NCI-H524 (cell line): ENCODE results near the gene IRS1.

Source experiments
- DNase-seq, 2 experiments: peaks; one replicate each; lab custom pipeline; 2025; lab: John Stamatoyannopoulos, UW

Gene IRS1

GRCh38 chr2:226720948-226721347 lies 78.7 kb downstream of the IRS1 start:
- no peak for DNase-seq

DNA sequence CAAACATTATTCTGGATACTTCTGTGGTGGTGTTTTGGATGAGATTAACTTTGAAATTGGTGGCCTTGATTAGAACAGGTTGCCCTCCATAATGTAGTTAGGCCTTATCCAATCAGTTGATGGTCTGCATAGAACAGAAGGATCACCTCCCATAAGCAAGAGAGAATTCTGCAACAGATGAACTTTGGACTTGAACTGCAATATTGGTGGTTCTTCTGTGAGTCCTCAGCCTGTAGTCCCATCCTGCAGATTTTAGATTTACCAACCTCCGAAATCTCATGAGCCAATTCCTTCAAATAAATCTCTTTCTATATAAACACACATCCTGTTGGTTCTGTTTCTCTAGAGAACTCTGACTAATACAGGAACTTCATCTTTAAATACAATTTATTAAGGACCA lies 81.9 kb downstream of the IRS1 start:
- no peak for DNase-seq

- no peak for DNase-seq
These were observed 83.5 kb downstream of the IRS1 start for GRCh38 chr2:226716126-226716525.

DNA sequence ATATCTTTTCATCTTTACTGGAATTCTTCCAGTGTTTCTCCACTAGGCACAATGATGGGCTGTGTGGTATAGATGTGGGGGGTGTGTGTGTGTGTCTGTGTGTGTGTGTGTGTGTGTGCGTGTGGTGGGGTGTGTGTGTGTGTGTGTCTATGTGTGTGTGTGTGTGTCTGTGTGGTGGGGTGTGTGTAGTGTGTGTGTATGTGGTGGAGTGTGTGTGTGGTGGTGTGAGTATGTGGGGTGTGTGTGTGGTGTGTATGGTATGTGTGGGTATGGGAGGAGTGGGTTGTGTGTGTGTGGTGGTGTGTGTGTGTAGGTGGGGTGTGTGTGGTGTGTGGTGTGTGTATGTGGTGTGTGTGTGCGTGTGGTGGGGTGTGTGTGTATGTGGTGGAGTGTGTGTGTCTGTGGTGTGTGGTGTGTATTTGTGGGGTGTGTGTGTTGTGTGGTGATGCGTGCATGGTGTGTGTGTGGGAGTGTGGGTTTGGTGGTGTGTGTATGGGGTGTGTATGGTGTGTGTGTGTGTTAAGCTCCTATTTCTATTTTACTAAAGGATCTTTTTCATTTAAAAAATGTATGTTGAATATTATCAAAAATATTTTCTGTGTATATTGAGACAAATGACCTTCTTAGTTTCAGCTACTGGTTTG lies 84.2 kb downstream of the IRS1 start:
- DNase-seq = no peak

DNA sequence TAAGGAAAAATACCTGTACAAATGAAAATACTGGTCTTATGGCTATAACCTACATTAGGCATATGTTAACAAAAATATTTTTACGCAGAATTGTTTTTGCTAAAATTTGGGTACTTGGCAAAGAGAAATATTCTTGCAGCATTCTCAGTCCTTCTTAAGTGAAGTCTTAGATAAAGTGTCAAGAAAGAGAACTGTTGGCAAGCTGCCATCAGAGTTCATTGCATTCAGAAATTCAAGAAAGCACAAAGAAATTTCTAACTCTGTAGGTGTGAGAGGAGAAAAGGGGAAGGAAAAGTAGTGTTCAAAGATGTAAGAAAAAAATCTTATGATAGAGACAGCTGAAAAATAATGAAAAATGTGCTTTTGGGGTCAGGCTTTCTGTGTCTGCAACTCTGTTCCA lies 86.7 kb downstream of the IRS1 start:
- no peak for DNase-seq

- DNase-seq = no peak
These were observed 87.9 kb downstream of the IRS1 start for GRCh38 chr2:226711606-226712296.

DNA sequence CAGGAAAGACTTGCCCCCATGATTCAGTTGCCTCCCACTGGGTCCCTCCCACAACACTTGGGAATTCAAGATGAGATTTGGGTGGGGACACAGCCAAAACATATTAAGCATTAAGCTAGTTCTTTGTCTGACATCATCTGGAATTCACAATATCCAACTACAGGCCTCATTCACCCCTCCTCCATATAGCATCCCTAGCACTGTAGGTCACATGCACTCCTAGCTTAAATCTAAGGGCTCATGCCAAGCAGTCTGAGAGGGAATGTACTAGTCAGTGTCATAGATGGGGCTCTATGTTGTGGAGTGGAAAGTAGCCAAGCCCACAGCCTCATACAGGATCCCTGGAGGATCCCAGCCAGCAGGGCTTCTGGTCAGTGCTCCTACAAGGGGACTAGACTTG lies 92.1 kb downstream of the IRS1 start:
- no peak for DNase-seq

DNA sequence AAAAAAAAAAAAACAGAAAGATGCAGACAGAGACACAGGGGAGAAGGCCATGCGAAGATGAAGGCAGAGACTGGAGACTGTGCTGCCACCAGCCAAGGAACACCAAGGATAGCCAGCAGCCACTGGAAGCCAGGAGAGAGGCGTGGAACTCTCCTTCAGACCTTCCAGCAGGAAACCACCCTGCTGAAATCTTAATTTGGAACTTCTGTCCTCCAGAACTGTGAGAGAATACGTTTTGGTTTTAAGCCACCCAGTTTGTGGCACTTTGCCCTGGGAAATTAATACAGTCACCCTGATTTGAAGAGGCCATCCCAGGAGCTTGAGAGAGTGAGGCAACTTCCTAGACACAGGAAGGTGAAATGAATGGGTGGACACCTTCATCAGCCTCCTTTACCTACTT lies 93.7 kb downstream of the IRS1 start:
- no peak for DNase-seq

DNA sequence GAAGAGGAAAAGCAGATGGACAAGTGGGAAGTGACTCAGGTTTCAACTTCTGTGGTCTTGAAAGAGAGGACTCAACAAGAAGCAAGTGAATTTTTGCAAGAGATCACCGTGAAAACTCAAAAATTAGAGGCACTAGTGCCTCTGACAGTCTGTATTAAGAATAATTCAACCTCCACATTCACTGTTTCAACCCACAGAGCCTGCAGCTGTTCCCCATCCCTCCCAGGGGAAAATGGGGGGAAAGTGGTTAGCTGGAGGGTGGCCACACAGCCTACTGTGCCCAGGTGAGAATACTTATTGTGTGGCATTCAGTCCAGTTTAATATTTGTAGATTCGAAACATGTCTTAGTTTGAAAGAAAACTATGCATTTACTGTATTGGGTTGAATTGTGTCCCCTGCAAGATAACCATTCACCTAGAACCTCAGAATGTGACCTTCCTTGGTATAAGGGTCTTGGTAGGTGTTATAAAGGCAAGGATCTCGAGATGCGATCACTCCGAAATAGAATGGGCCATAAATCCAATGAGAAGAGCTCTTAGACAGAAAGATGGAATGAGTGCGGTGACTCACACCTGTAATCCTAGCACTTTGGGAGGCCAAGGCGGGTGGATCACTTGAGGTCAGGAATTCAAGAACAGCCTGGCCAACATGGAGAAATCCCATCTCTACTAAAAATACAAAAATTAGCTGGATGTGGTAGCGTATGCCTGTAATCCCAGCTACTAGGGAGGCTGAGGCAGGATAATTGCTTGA lies 94.3 kb downstream of the IRS1 start:
- DNase-seq = no peak

DNA sequence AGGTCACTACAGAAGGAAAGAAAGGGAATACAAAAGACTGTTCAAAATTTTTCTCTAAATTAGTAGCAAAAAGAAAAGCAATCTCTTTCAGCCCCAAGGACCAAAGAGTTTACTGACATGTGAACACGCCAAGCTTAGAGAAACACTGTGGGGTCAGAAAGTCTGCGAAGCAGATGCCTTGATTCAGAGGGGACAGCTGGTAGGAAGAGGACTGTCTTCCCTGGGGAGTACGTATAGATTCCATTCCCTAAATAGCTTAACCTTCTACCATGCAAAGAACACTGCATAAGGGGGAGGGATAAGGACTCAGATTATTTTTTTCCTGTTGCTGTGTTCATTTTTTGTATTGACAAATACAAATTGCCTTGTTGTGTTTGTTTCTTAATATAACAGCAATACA lies 96.1 kb downstream of the IRS1 start:
- DNase-seq = peak; percentile 69 to 90

DNA sequence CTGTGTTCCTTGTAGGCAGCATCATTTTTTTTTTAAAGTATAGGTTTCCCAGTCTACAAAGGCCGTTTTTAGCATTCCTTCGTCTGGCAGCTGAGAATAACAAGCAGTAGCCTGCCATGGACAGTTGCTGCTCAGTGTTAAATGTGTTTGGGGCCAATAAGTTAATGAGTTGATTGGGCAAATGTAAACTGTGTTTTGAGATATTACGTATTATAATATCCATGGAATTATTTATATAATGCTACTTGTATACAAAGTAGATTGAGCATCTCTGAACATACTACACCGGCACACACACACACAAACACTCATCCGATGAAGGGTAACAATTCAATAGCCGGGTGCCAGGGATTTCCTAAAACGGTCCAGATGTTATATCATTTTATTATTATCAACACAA lies 97.2 kb downstream of the IRS1 start:
- DNase-seq = no peak

- DNase-seq = peak; percentile 29 to 68
These were observed 98.6 kb downstream of the IRS1 start for GRCh38 chr2:226701052-226701451.

DNA sequence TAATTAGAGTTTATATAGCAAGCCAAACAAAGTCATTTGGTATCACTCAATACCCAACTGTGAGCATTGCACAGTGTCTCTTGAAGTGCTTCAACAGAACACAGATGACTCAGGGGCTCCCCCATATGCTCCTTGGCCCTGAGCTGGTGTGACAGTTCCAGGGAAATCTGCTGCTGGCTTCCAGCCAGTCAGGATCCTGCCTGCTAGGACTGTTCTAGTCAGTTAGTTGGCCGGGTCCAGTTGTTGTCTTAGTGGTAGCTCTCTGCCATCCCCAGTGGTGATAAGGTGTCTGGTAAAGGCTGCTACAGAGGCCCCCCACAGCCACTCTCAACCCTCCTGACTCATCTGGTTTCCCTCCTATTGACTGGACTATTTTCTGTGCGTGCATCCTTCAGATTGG lies 100.3 kb downstream of the IRS1 start:
- peak; percentile 44 to 71 for DNase-seq

DNA sequence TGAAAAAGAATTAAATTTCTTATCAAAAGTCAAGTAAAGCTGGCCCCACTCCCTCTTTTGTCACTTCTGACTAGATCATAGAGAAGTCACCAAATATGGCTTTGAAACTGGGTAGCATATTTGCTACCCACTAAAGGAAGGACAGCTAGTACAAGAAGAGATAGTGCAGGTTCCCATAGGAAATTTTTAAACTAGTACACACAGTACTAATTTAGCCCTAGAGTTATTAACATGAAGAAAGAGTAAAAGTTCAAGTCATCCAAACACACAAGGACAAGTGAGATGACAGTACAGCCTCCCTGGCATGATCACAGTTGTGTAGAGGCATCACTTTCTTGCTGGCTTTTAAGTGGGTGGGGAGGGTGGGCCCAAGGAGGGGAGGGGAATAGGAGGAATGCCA lies 100.9 kb downstream of the IRS1 start:
- no peak for DNase-seq

DNA sequence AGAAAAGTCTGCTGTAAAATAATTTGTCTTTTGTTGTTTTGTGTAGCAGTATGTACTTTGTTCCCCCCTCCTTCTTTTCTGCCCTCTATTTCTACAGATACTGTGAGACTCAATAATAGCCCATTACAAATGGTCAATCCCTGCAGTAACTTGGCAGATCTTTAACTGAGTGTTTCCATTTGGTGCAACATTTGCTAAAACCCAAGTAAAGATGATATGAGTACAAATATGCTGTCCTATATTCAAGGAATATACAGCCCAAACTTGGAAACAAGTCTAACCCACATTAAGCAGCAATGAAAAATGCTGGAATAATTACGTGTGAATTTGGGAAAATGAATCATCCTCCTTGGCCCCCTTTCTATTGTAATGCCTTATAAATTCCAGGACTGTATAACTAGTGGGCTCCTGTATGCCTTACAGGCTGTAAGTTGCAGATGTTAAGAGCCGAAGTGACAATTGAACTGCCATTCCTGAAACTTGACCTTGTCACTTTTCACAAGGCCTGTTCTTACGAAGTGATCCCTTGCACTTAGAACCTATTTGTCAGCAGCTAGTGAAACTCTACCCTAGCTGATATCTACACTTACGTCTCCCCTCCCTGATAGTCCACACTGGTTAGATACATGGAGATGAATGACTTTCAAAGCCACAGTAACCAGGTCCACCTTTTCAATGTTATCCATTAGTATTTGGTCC lies 104.9 kb downstream of the IRS1 start:
- no peak for DNase-seq

DNA sequence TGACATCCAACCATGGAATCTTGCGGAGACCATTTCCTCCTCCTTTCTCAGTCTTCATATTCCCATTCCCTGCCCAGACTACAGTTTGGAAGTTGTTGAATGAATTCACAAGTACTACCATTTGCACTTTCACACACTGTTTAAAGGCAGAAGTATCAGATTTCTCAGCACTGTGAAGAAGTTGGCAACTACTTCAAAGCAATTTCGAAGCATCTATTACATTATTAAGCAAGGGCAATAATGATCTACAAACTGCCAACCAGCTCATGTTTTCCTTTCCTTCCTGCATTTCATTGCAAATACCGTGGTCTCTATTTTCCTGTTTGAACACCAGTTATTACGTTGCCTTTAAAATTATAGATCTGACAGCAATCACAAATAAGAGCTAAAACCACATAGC lies 105.5 kb downstream of the IRS1 start:
- DNase-seq = no peak

DNA sequence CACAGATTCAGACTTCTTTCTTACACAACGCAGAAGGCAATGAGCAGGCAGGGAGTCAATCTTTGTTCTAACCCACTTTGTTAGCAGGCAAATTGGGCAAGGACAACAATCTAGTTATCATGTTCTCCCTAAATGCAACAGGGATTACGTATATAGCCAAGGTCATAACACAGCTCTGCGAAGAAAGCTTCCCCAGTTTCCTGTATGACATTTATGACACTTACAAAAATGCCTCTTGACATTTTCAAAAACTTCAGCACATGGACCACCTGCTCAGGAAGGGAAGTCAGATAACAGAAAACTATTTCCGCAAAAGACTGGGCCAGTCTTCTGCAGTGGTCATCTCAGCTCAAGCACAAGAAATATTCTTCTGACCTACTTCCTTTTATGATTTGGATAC lies 106.1 kb downstream of the IRS1 start:
- DNase-seq = no peak

- DNase-seq = no peak
These were observed 107.0 kb downstream of the IRS1 start for GRCh38 chr2:226692521-226693126.

DNA sequence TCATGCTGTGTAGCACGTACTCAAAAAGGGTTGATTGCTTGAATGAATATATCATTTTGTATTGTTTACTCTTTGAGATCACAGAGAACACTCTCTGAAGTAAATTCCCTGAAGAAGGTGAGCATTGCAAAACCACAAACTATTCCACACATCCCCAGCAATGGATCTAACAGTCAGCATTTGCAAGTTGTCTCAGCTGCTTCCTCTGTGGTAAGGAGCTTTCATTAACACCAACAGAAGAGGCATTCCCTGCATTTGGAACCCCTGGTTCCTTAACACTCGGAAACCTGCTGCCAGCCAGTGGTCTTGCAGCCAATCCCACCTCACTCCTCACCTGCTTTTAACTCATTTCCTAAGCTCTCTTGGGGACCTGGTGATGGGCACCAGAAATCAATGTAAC lies 108.4 kb downstream of the IRS1 start:
- no peak for DNase-seq

GRCh38 chr2:226690461-226691024 lies 109.1 kb downstream of the IRS1 start:
- no peak for DNase-seq

GRCh38 chr2:226687641-226688253 lies 111.9 kb downstream of the IRS1 start:
- peak in 1 of 2 experiments; percentile 28 for DNase-seq
